ENCODE results near the gene SLX9.
A peak's percentile ranks its signal among the peaks of the same experiment; 100 is the strongest.
"Not testable (repeated sequence)": the region's sequence is repeated elsewhere in the genome, so short reads cannot be mapped to it uniquely, and the experiment has no call there.

The SLX9 gene

GRCh38 chr21:44960141-44961092, 20.6 kb downstream of the SLX9 start:
- DNase-seq (ENCODE audit: low read depth), result no peak

- peak; percentile 97 for DNase-seq (ENCODE audit: low read depth)
These were observed 22.7 kb downstream of the SLX9 start for GRCh38 chr21:44962403-44962966.

GRCh38 chr21:44964381-44964780, 24.6 kb downstream of the SLX9 start:
- DNase-seq (ENCODE audit: low read depth), result no peak

GRCh38 chr21:44965251-44966022, 25.6 kb downstream of the SLX9 start:
- no peak for DNase-seq (ENCODE audit: low read depth)

- DNase-seq (ENCODE audit: low read depth), result no peak
These were observed 26.6 kb downstream of the SLX9 start for GRCh38 chr21:44966135-44967081.

- no peak for DNase-seq (ENCODE audit: low read depth)
These were observed 27.5 kb downstream of the SLX9 start for GRCh38 chr21:44967082-44968047.

- no peak for DNase-seq (ENCODE audit: low read depth)
These were observed 29.3 kb downstream of the SLX9 start for GRCh38 chr21:44969066-44969670.

- no peak for DNase-seq (ENCODE audit: low read depth)
These were observed 30.3 kb downstream of the SLX9 start for GRCh38 chr21:44969931-44970755.

- no peak for DNase-seq (ENCODE audit: low read depth)
These were observed 31.2 kb downstream of the SLX9 start for GRCh38 chr21:44970766-44971671.

- no peak for DNase-seq (ENCODE audit: low read depth)
These were observed 31.8 kb downstream of the SLX9 start for GRCh38 chr21:44971672-44971995.

GRCh38 chr21:44972301-44972814, 32.5 kb downstream of the SLX9 start:
- no peak for DNase-seq (ENCODE audit: low read depth)

- no peak for DNase-seq (ENCODE audit: low read depth)
These were observed 33.0 kb downstream of the SLX9 start for GRCh38 chr21:44972821-44973220.

GRCh38 chr21:44973598-44973997, 33.8 kb downstream of the SLX9 start:
- no peak for DNase-seq (ENCODE audit: low read depth)

- no peak for DNase-seq (ENCODE audit: low read depth)
These were observed 34.8 kb downstream of the SLX9 start for GRCh38 chr21:44974676-44975075.

- DNase-seq (ENCODE audit: low read depth), result no peak
These were observed 36.1 kb downstream of the SLX9 start for GRCh38 chr21:44975720-44976555.

- DNase-seq (ENCODE audit: low read depth), result not testable (repeated sequence)
These were observed 36.9 kb downstream of the SLX9 start for GRCh38 chr21:44976556-44977393.
